GM23248 (cell line): Measurements from ENCODE around the gene TEX54.

Source experiments
- EZH2 ChIP-seq: fragments of 200-600 bp; sonication (generic); IDR thresholded peaks from 2 replicates; pipeline ENCODE4 v1.6.1; 2018; ENCODE audit warnings: antibody characterized with exemption, mild to moderate bottlenecking; ENCODE audit not compliant: insufficient read depth, poor library complexity, severe bottlenecking
- EZH2phosphoT487 ChIP-seq: fragments of 200-600 bp; sonication (generic); IDR thresholded peaks from 2 replicates; pipeline ENCODE4 v1.6.1; 2018; ENCODE audit warnings: antibody characterized with exemption, moderate library complexity, mild to moderate bottlenecking, low read depth; ENCODE audit not compliant: insufficient read depth

GRCh38 chr11:62805076-62805892 is 27.4 kb downstream of the TEX54 start, which contains the start of gene NXF1:
- TF ChIP-seq EZH2phosphoT487 (no peak), EZH2 (no peak)
